ENCODE measurements around the gene VAX1. TPM values are rescaled to one million over a fixed set of nuclear protein-coding genes. Genes with fewer than 3 reads are reported as not detected.

VAX1 gene
- total RNA-seq, 1 experiment from 2014 or later: not detected

GRCh38 chr10:117152668-117153067, 14.6 kb upstream of the VAX1 start:
- H3K9me3 ChIP-seq (ENCODE audit: control insufficient read depth in 1 of 2, insufficient read depth in 1 of 2, low read depth in 1 of 2, low read length in 2 of 2): no peaks in the 10 kb centered on the region
- H3K36me3 ChIP-seq (ENCODE audit: control insufficient read depth in 1 of 2, insufficient read depth in 2 of 2, low read length in 2 of 2): no peaks in the 10 kb centered on the region
- DNase-seq (ENCODE audit: low read depth, low spot score): no peak
- H3K79me2 ChIP-seq (ENCODE audit: insufficient read depth, low read length): no peaks in the 10 kb centered on the region
- H3K27ac ChIP-seq (ENCODE audit: low read depth, low read length): no peak overlapping the region
- no TSS peak for BruUV-seq (replicated peaks)
- H3K4me3 ChIP-seq (replicated peaks in 1 of 2; ENCODE audit: low read depth in 1 of 2, low read length in 2 of 2): no peak overlapping the region
- H3K4me1 ChIP-seq (ENCODE audit: control insufficient read depth in 1 of 2, insufficient read depth in 2 of 2, low read length in 2 of 2): no peaks in the 10 kb centered on the region
- intact Hi-C loops (cut with micrococcal nuclease): no loop called here
- ATAC-seq: no peak
- no peaks in the 10 kb centered on the region for H4K20me1 ChIP-seq (ENCODE audit: insufficient read depth)
- no peaks in the 10 kb centered on the region for H3K9me2 ChIP-seq (ENCODE audit: insufficient read depth)
- no peak overlapping the region for H2AFZ ChIP-seq (ENCODE audit: low read depth, low read length, poor library complexity, severe bottlenecking)
- POLR2A ChIA-PET: no interaction called here
- no peak overlapping the region for H3K4me2 ChIP-seq (ENCODE audit: low read length)
- H3K9ac ChIP-seq (ENCODE audit: low read length): no peak overlapping the region
- peaks cover 9% of the 10 kb centered on the region for H3K27me3 ChIP-seq (ENCODE audit: insufficient read depth, low read length)
- no peak for TF ChIP-seq FOSL1 (IDR thresholded peaks at IDR 0.05; ENCODE audit: low read depth)
- no peak for TF ChIP-seq EZH2 (IDR thresholded peaks at IDR 0.05)
- TF ChIP-seq SRF (IDR thresholded peaks at IDR 0.05; ENCODE audit: low read depth): no peak
- TF ChIP-seq, protein P1, sequence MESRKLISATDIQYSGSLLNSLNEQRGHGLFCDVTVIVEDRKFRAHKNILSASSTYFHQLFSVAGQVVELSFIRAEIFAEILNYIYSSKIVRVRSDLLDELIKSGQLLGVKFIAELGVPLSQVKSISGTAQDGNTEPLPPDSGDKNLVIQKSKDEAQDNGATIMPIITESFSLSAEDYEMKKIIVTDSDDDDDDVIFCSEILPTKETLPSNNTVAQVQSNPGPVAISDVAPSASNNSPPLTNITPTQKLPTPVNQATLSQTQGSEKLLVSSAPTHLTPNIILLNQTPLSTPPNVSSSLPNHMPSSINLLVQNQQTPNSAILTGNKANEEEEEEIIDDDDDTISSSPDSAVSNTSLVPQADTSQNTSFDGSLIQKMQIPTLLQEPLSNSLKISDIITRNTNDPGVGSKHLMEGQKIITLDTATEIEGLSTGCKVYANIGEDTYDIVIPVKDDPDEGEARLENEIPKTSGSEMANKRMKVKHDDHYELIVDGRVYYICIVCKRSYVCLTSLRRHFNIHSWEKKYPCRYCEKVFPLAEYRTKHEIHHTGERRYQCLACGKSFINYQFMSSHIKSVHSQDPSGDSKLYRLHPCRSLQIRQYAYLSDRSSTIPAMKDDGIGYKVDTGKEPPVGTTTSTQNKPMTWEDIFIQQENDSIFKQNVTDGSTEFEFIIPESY (IDR thresholded peaks at IDR 0.05; ENCODE audit: extremely low read depth, insufficient replicate concordance, low read length): no peak
- TF ChIP-seq EGR1 (IDR thresholded peaks at IDR 0.05; ENCODE audit: low read depth): no peak
- no peak for TF ChIP-seq JUND (IDR thresholded peaks at IDR 0.05)
- TF ChIP-seq CTCF (IDR thresholded peaks at IDR 0.05 in 2 of 3, conservative IDR thresholded peaks at IDR 0.05 in 1 of 3; ENCODE audit: borderline replicate concordance in 1 of 3, insufficient read depth in 1 of 3, low read depth in 2 of 3, low read length in 2 of 3): no peak
- TF ChIP-seq RAD21 (IDR thresholded peaks at IDR 0.05; ENCODE audit: low read depth): no peak
- no peak for TF ChIP-seq EZH2phosphoT487 (IDR thresholded peaks at IDR 0.05; ENCODE audit: borderline replicate concordance)
- TF ChIP-seq ATF3 (IDR thresholded peaks at IDR 0.05): no peak
- CTCF ChIA-PET: no interaction called here
- RAD21 ChIA-PET (ENCODE audit: low non-redundant PET in 1 of 2, low total read pairs in 2 of 2, uncharacterized antibody in 2 of 2, unreplicated experiment in 2 of 2): no interaction called here

All from HCT116 (cell line).